ENCODE data around the gene MKKS. TPM values are rescaled to one million over a fixed set of nuclear protein-coding genes. Genes with fewer than 3 reads are reported as not detected.

Gene MKKS
- total RNA-seq, 2 experiments from 2014 or later = 7.4 to 7.8 TPM

GRCh38 chr20:10379761-10380160, 54.3 kb downstream of the MKKS start:
- Mint-ChIP-seq H3K4me1 (ENCODE audit: low read depth) (no peaks in the 10 kb centered on the region), H3K36me3 (ENCODE audit: low read depth) (no peaks in the 10 kb centered on the region), H3K27me3 (ENCODE audit: low read depth) (peaks cover 6% of the 10 kb centered on the region), H3K27ac (no peak overlapping the region), H3K4me3 (no peak overlapping the region), H3K9me3 (ENCODE audit: insufficient read depth) (no peaks in the 10 kb centered on the region)
- ChIA-PET CTCF (no interaction called here), POLR2A (no interaction called here)
- no peak for DNase-seq
- ATAC-seq = no peak

- peaks cover 15% of the 10 kb centered on the region for H3K27me3 Mint-ChIP-seq (ENCODE audit: low read depth)
- H3K4me1 Mint-ChIP-seq (ENCODE audit: low read depth) = peaks cover 1% of the 10 kb centered on the region
- no peak for ATAC-seq
- no peak for DNase-seq
- CTCF ChIA-PET = no interaction called here
- no peak overlapping the region for H3K4me3 Mint-ChIP-seq
- H3K36me3 Mint-ChIP-seq (ENCODE audit: low read depth) = no peaks in the 10 kb centered on the region
- H3K27ac Mint-ChIP-seq = no peak overlapping the region
- H3K9me3 Mint-ChIP-seq (ENCODE audit: insufficient read depth) = no peaks in the 10 kb centered on the region
- POLR2A ChIA-PET = no interaction called here
These were observed 57.5 kb downstream of the MKKS start for GRCh38 chr20:10376270-10377075.

GRCh38 chr20:10375191-10375590, 58.8 kb downstream of the MKKS start:
- H3K27ac Mint-ChIP-seq = no peak overlapping the region
- H3K36me3 Mint-ChIP-seq (ENCODE audit: low read depth) = no peaks in the 10 kb centered on the region
- ChIA-PET POLR2A (no interaction called here), CTCF (no interaction called here)
- peaks cover 2% of the 10 kb centered on the region for H3K4me1 Mint-ChIP-seq (ENCODE audit: low read depth)
- no peaks in the 10 kb centered on the region for H3K9me3 Mint-ChIP-seq (ENCODE audit: insufficient read depth)
- ATAC-seq (no peak), DNase-seq (no peak)
- H3K27me3 Mint-ChIP-seq (ENCODE audit: low read depth) = peaks cover 19% of the 10 kb centered on the region
- no peak overlapping the region for H3K4me3 Mint-ChIP-seq

- no peaks in the 10 kb centered on the region for H3K9me3 Mint-ChIP-seq (ENCODE audit: insufficient read depth)
- H3K27ac Mint-ChIP-seq = no peak overlapping the region
- H3K36me3 Mint-ChIP-seq (ENCODE audit: low read depth) = no peaks in the 10 kb centered on the region
- ATAC-seq = no peak
- no peak for DNase-seq
- ChIA-PET CTCF (no interaction called here), POLR2A (no interaction called here)
- no peak overlapping the region for H3K4me3 Mint-ChIP-seq
- H3K4me1 Mint-ChIP-seq (ENCODE audit: low read depth) = peaks cover 2% of the 10 kb centered on the region
- H3K27me3 Mint-ChIP-seq (ENCODE audit: low read depth) = peaks cover 16% of the 10 kb centered on the region
These were observed 60.0 kb downstream of the MKKS start for GRCh38 chr20:10374036-10374435.

- H3K27ac Mint-ChIP-seq = no peak overlapping the region
- CTCF ChIA-PET = no interaction called here
- no peaks in the 10 kb centered on the region for H3K9me3 Mint-ChIP-seq (ENCODE audit: insufficient read depth)
- POLR2A ChIA-PET = no interaction called here
- H3K4me1 Mint-ChIP-seq (ENCODE audit: low read depth) = peaks cover 2% of the 10 kb centered on the region
- DNase-seq = no peak
- no peaks in the 10 kb centered on the region for H3K36me3 Mint-ChIP-seq (ENCODE audit: low read depth)
- no peak overlapping the region for H3K4me3 Mint-ChIP-seq
- H3K27me3 Mint-ChIP-seq (ENCODE audit: low read depth) = peaks cover 18% of the 10 kb centered on the region
- ATAC-seq = no peak
These were observed 62.6 kb downstream of the MKKS start for GRCh38 chr20:10371467-10371866.

- no peaks in the 10 kb centered on the region for H3K9me3 Mint-ChIP-seq (ENCODE audit: insufficient read depth)
- DNase-seq (no peak), ATAC-seq (no peak)
- peaks cover 22% of the 10 kb centered on the region for H3K27me3 Mint-ChIP-seq (ENCODE audit: low read depth)
- no peak overlapping the region for H3K4me3 Mint-ChIP-seq
- no peak overlapping the region for H3K27ac Mint-ChIP-seq
- ChIA-PET CTCF (no interaction called here), POLR2A (no interaction called here)
- no peaks in the 10 kb centered on the region for H3K36me3 Mint-ChIP-seq (ENCODE audit: low read depth)
- H3K4me1 Mint-ChIP-seq (ENCODE audit: low read depth) = peaks cover 2% of the 10 kb centered on the region
These were observed 63.7 kb downstream of the MKKS start for GRCh38 chr20:10370091-10370887.

- ChIA-PET POLR2A (no interaction called here), CTCF (no interaction called here)
- Mint-ChIP-seq H3K4me1 (ENCODE audit: low read depth) (peaks cover 2% of the 10 kb centered on the region), H3K27ac (no peak overlapping the region), H3K4me3 (no peak overlapping the region), H3K36me3 (ENCODE audit: low read depth) (no peaks in the 10 kb centered on the region), H3K9me3 (ENCODE audit: insufficient read depth) (no peaks in the 10 kb centered on the region), H3K27me3 (ENCODE audit: low read depth) (peaks cover 24% of the 10 kb centered on the region)
- ATAC-seq (no peak), DNase-seq (no peak)
These were observed 64.3 kb downstream of the MKKS start for GRCh38 chr20:10369723-10370090.

- no peaks in the 10 kb centered on the region for H3K9me3 Mint-ChIP-seq (ENCODE audit: insufficient read depth)
- H3K4me1 Mint-ChIP-seq (ENCODE audit: low read depth) = peaks cover 2% of the 10 kb centered on the region
- H3K27ac Mint-ChIP-seq = no peak overlapping the region
- no peaks in the 10 kb centered on the region for H3K36me3 Mint-ChIP-seq (ENCODE audit: low read depth)
- H3K27me3 Mint-ChIP-seq (ENCODE audit: low read depth) = peaks cover 20% of the 10 kb centered on the region
- ChIA-PET POLR2A (no interaction called here), CTCF (no interaction called here)
- no peak overlapping the region for H3K4me3 Mint-ChIP-seq
- ATAC-seq (no peak), DNase-seq (no peak)
These were observed 65.3 kb downstream of the MKKS start for GRCh38 chr20:10368702-10369041.

GRCh38 chr20:10367943-10368701, 65.9 kb downstream of the MKKS start:
- Mint-ChIP-seq H3K4me3 (no peak overlapping the region), H3K36me3 (ENCODE audit: low read depth) (no peaks in the 10 kb centered on the region), H3K27ac (no peak overlapping the region), H3K9me3 (ENCODE audit: insufficient read depth) (no peaks in the 10 kb centered on the region), H3K4me1 (ENCODE audit: low read depth) (peaks cover 2% of the 10 kb centered on the region), H3K27me3 (ENCODE audit: low read depth) (peaks cover 20% of the 10 kb centered on the region)
- DNase-seq (no peak), ATAC-seq (no peak)
- CTCF ChIA-PET = no interaction called here
- POLR2A ChIA-PET = no interaction called here

GRCh38 chr20:10367693-10367942, 66.4 kb downstream of the MKKS start:
- no peak for ATAC-seq
- peaks cover 20% of the 10 kb centered on the region for H3K27me3 Mint-ChIP-seq (ENCODE audit: low read depth)
- H3K4me3 Mint-ChIP-seq = no peak overlapping the region
- H3K27ac Mint-ChIP-seq = no peak overlapping the region
- no peak for DNase-seq
- no peaks in the 10 kb centered on the region for H3K9me3 Mint-ChIP-seq (ENCODE audit: insufficient read depth)
- H3K4me1 Mint-ChIP-seq (ENCODE audit: low read depth) = peaks cover 2% of the 10 kb centered on the region
- no peaks in the 10 kb centered on the region for H3K36me3 Mint-ChIP-seq (ENCODE audit: low read depth)
- ChIA-PET CTCF (no interaction called here), POLR2A (no interaction called here)

GRCh38 chr20:10366898-10367692, 66.9 kb downstream of the MKKS start:
- no peaks in the 10 kb centered on the region for H3K9me3 Mint-ChIP-seq (ENCODE audit: insufficient read depth)
- no peaks in the 10 kb centered on the region for H3K36me3 Mint-ChIP-seq (ENCODE audit: low read depth)
- peaks cover 19% of the 10 kb centered on the region for H3K27me3 Mint-ChIP-seq (ENCODE audit: low read depth)
- H3K27ac Mint-ChIP-seq = no peak overlapping the region
- H3K4me1 Mint-ChIP-seq (ENCODE audit: low read depth) = peaks cover 2% of the 10 kb centered on the region
- ATAC-seq = no peak
- DNase-seq = no peak
- CTCF ChIA-PET = no interaction called here
- H3K4me3 Mint-ChIP-seq = no peak overlapping the region
- POLR2A ChIA-PET = no interaction called here

GRCh38 chr20:10362674-10363073, 71.3 kb downstream of the MKKS start:
- H3K27me3 Mint-ChIP-seq (ENCODE audit: low read depth) = peaks cover 12% of the 10 kb centered on the region
- ChIA-PET CTCF (no interaction called here), POLR2A (no interaction called here)
- no peak for ATAC-seq
- DNase-seq = no peak
- no peaks in the 10 kb centered on the region for H3K9me3 Mint-ChIP-seq (ENCODE audit: insufficient read depth)
- no peak overlapping the region for H3K27ac Mint-ChIP-seq
- H3K4me1 Mint-ChIP-seq (ENCODE audit: low read depth) = no peaks in the 10 kb centered on the region
- H3K4me3 Mint-ChIP-seq = no peak overlapping the region
- no peaks in the 10 kb centered on the region for H3K36me3 Mint-ChIP-seq (ENCODE audit: low read depth)
